Endodermal cell (in vitro differentiated cells): ENCODE results near the gene TPM4. TPM values are rescaled to one million over a fixed set of nuclear protein-coding genes. Genes with fewer than 3 reads are reported as not detected.

Experiments used
- DNase-seq: peaks from one replicate; pipeline ENCODE4 v3.0.0-alpha.2; 2017
- H3K27ac ChIP-seq: 2 replicates; pipeline ENCODE4 v1.5.1; 2013; ENCODE audit warnings: mild to moderate bottlenecking, low read depth, low read length, moderate library complexity
- H3K27me3 ChIP-seq: 2 replicates; pipeline ENCODE4 v1.6.1; 2013; ENCODE audit warnings: mild to moderate bottlenecking, low read length, moderate library complexity; ENCODE audit not compliant: insufficient read depth, control insufficient read depth, poor library complexity, severe bottlenecking
- H3K36me3 ChIP-seq: 2 replicates; pipeline ENCODE4 v1.7.0; 2013; ENCODE audit warnings: mild to moderate bottlenecking, low read length, moderate library complexity; ENCODE audit not compliant: control insufficient read depth, insufficient read depth
- H3K4me1 ChIP-seq: one replicate; pipeline ENCODE4 v1.7.0; 2013; ENCODE audit warnings: low read length; ENCODE audit not compliant: control insufficient read depth, insufficient read depth
- H3K4me3 ChIP-seq: 2 replicates; pipeline ENCODE4 v1.5.1; 2013; ENCODE audit warnings: mild to moderate bottlenecking, low read length, moderate library complexity
- H3K9ac ChIP-seq: 2 replicates; pipeline ENCODE4 v1.6.1; 2013; ENCODE audit warnings: mild to moderate bottlenecking, low read length, moderate library complexity; ENCODE audit not compliant: poor library complexity, severe bottlenecking; ENCODE audit errors: extremely low read depth
- H3K9me3 ChIP-seq: 2 replicates; pipeline ENCODE4 v1.6.1; 2013; ENCODE audit warnings: mild to moderate bottlenecking, low read length, moderate library complexity; ENCODE audit not compliant: control insufficient read depth
- H3K27ac Mint-ChIP-seq: 2 replicates; pipeline ENCODE4 v1.8.0; 2020; ENCODE audit warnings: mixed read lengths
- H3K27me3 Mint-ChIP-seq: 2 replicates; pipeline ENCODE4 v1.8.0; 2021; ENCODE audit warnings: mild to moderate bottlenecking, mixed read lengths; ENCODE audit not compliant: insufficient read depth
- H3K36me3 Mint-ChIP-seq: 2 replicates; pipeline ENCODE4 v1.8.0; 2020; ENCODE audit warnings: low read depth, mixed read lengths
- H3K4me1 Mint-ChIP-seq: 2 replicates; pipeline ENCODE4 v1.8.0; 2020; ENCODE audit warnings: mixed read lengths
- H3K4me3 Mint-ChIP-seq: 2 replicates; pipeline ENCODE4 v1.8.0; 2020; ENCODE audit warnings: mild to moderate bottlenecking, moderate library complexity, mixed read lengths
- H3K9me3 Mint-ChIP-seq: 2 replicates; pipeline ENCODE4 v1.8.0; 2020; ENCODE audit warnings: mild to moderate bottlenecking, mixed read lengths
- CTCF ChIP-seq: fragments of 200-600 bp; sonication (generic); conservative IDR thresholded peaks from 2 replicates; pipeline ENCODE4 v1.5.0; 2021; ENCODE audit warnings: antibody characterized with exemption, mild to moderate bottlenecking
- WGBS, 2 experiments: methylation state at CpG; one replicate each; pipeline versions ENCODE4 v1.1.5 to v1.1.7; 2013; ENCODE audit warnings: missing lambda C conversion rate in 2 of 2, mixed read lengths in 1 of 2; ENCODE audit not compliant: insufficient coverage in 1 of 2, insufficient read length in 1 of 2; 5-methylcytosine and 5-hydroxymethylcytosine counted together
- total RNA-seq, 2 donors: library from RNA; stranded (reverse); fragmentation: NEBNext Ultra II Directional in 1 of 2; extraction: Animal tissue kit (Norgen Biotek cat#: 25700) in 1 of 2; gene quantifications; 2 replicates in 1 of 2; 3 replicates in 1 of 2; pipeline ENCODE4 v1.2.1, GENCODE V29; 2021

The TPM4 gene
- total RNA-seq, 2 donors from 2014 or later, result 387 to 437 TPM

- no peak for TF ChIP-seq CTCF
- no peaks in the 10 kb centered on the region for H3K9me3 Mint-ChIP-seq
These were observed 44.8 kb downstream of the TPM4 start for GRCh38 chr19:16121141-16121540.

GRCh38 chr19:16121967-16122366 is 45.7 kb downstream of the TPM4 start:
- no peak overlapping the region for H3K4me3 Mint-ChIP-seq
- no peak for DNase-seq
- 95 to 97% methylated on average over 8 to 11 of the region's 11 CpGs for WGBS, 2 experiments
- Histone ChIP-seq H3K4me3 (no peak overlapping the region), H3K9ac (no peak overlapping the region), H3K9me3 (no peaks in the 10 kb centered on the region), H3K4me1 (no peaks in the 10 kb centered on the region), H3K27me3 (no peaks in the 10 kb centered on the region), H3K27ac (no peak overlapping the region), H3K36me3 (peaks cover 57% of the 10 kb centered on the region)
- no peaks in the 10 kb centered on the region for H3K9me3 Mint-ChIP-seq
- no peak overlapping the region for H3K27ac Mint-ChIP-seq
- H3K4me1 Mint-ChIP-seq, result no peaks in the 10 kb centered on the region
- H3K27me3 Mint-ChIP-seq, result no peaks in the 10 kb centered on the region
- no peak for TF ChIP-seq CTCF
- H3K36me3 Mint-ChIP-seq, result peaks cover 59% of the 10 kb centered on the region

More at GRCh38 chr19:16121141-16121540, 44.8 kb downstream of the TPM4 start:
- no peak overlapping the region for H3K27ac ChIP-seq
- no peak overlapping the region for H3K4me3 ChIP-seq
- Mint-ChIP-seq H3K27me3 (no peaks in the 10 kb centered on the region), H3K4me3 (no peak overlapping the region), H3K27ac (no peak overlapping the region), H3K36me3 (peaks cover 53% of the 10 kb centered on the region), H3K4me1 (no peaks in the 10 kb centered on the region)
- 86 to 96% methylated on average over 2 to 5 of the region's 5 CpGs for WGBS, 2 experiments
- no peak overlapping the region for H3K9ac ChIP-seq
- H3K36me3 ChIP-seq, result peaks cover 55% of the 10 kb centered on the region
- DNase-seq, result no peak
- H3K27me3 ChIP-seq, result no peaks in the 10 kb centered on the region
- H3K9me3 ChIP-seq, result no peaks in the 10 kb centered on the region
- no peaks in the 10 kb centered on the region for H3K4me1 ChIP-seq

GRCh38 chr19:16124953-16125352 is 48.7 kb downstream of the TPM4 start:
- no peak for DNase-seq
- Histone ChIP-seq H3K4me3 (no peak overlapping the region), H3K27me3 (no peaks in the 10 kb centered on the region), H3K9me3 (no peaks in the 10 kb centered on the region), H3K9ac (no peak overlapping the region), H3K36me3 (peaks cover 54% of the 10 kb centered on the region), H3K4me1 (no peaks in the 10 kb centered on the region), H3K27ac (no peak overlapping the region)
- Mint-ChIP-seq H3K27me3 (no peaks in the 10 kb centered on the region), H3K9me3 (no peaks in the 10 kb centered on the region), H3K36me3 (peaks cover 58% of the 10 kb centered on the region), H3K4me1 (no peaks in the 10 kb centered on the region), H3K27ac (no peak overlapping the region), H3K4me3 (no peak overlapping the region)
- TF ChIP-seq CTCF, result no peak
- 93 to 98% methylated on average over 9 to 14 of the region's 14 CpGs for WGBS, 2 experiments
